Measurements from ENCODE around the gene ABCA7.

GRCh38 chr19:991932-992669, 47.8 kb upstream of the ABCA7 start:
- TF ChIP-seq TAF1 (IDR thresholded peaks at IDR 0.05; ENCODE audit: low read depth) (no peak), CTCF (IDR thresholded peaks at IDR 0.05; ENCODE audit: poor library complexity, severe bottlenecking) (no peak), POLR2AphosphoS5 (IDR thresholded peaks at IDR 0.05) (no peak), MXI1 (conservative IDR thresholded peaks at IDR 0.05; ENCODE audit: poor library complexity, severe bottlenecking) (no peak), EZH2 (IDR thresholded peaks at IDR 0.05; ENCODE audit: borderline replicate concordance, insufficient read depth, low read length, poor library complexity, severe bottlenecking) (no peak), EP300 (conservative IDR thresholded peaks at IDR 0.05; ENCODE audit: poor library complexity, severe bottlenecking) (no peak), SMC3 (conservative IDR thresholded peaks at IDR 0.05; ENCODE audit: poor library complexity) (no peak), REST (IDR thresholded peaks at IDR 0.05; ENCODE audit: borderline replicate concordance) (no peak), RAD21 (conservative IDR thresholded peaks at IDR 0.05) (no peak)
